G401.6 (cell line): ENCODE results near the gene OR10A7.
A peak's percentile ranks its signal among the peaks of the same experiment; 100 is the strongest.
"Not testable (repeated sequence)": the region's sequence is repeated elsewhere in the genome, so short reads cannot be mapped to it uniquely, and the experiment has no call there.

Experiments
- FAIRE-seq: peaks from 2 replicates; lab custom pipeline; 2012; peaks lifted over from hg19 to GRCh38; lab: Jason Lieb, UNC

OR10A7 gene, protein sequence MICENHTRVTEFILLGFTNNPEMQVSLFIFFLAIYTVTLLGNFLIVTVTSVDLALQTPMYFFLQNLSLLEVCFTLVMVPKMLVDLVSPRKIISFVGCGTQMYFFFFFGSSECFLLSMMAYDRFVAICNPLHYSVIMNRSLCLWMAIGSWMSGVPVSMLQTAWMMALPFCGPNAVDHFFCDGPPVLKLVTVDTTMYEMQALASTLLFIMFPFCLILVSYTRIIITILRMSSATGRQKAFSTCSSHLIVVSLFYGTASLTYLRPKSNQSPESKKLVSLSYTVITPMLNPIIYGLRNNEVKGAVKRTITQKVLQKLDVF

DNA sequence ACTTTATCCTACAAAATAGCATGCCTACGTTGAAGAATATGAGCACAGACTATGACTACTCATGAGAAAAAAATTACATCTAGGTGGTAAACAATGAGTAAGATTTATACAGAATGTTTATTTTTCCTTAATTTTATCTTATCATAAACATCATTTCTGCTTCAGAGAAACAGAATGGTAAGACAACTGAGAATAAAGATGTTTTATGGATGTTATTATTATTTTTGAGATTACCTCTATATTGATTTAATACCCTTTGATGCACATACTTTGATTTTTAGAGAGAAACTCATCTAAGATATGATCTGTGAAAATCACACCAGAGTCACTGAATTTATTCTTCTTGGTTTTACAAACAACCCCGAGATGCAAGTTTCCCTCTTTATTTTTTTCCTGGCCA is at the start of gene OR10A7:
OR10A7 (plus strand) TSS at position 301 of the 400 bp plus-strand sequence; CDS start at position 301, 0 bp downstream.
- no peak for FAIRE-seq

DNA sequence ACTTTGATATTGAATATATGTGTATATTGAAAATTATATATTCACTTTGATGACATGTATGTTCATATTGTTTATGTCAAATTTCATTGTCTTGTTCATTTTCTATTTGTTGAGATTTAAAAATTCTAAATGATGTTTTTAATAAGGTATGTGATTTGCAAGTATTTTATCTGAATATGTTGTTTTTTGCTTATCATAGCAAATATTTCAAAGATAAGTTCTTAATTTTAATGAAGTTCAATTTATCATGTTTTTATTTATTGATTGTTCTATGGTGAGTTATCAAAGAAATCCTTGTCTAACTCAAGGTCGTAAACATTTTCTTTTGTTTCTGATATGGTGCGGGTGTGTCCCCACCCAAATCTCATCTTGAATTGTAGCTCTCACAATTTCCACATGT is 49.4 kb upstream of the OR10A7 start:
- FAIRE-seq: no peak

DNA sequence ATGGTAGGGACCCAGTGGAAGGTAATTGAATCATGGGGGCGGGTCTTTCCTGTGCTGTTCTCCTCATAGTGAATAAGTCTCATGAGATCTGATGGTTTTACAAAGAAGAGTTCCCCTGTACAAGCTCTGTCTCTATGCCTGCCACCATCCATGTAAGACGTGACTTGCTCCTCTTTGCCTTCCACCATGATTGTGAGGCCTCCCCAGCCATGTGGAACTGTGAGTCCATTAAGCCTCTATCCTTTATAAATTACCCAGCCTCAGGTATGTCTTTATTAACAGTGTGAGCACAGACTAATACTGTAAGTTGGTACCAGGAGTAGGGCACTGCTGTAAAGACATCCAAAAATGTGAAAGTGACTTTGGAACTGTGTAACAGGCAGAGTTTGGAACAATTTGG is 49.0 kb upstream of the OR10A7 start:
- not testable (repeated sequence) for FAIRE-seq

DNA sequence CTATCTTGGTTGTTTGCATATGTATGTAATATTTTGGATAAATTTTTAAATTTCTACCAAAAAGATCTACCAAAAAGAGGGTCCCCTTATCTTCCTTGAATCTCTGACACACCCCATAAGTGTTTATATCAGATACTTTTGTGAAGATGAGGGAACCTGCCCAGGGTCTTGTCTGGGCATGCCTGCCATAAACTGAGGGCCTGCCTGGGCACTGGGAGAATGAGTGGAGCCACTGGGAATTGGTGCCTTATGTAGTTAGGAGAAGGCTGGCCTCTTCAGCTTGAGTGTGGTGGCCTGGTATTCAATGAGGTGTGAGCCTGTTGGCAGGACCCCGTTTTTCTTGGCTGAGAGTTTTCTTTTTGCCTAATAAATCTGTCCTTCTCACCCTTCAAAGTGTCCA is 48.1 kb upstream of the OR10A7 start:
- no peak for FAIRE-seq

DNA sequence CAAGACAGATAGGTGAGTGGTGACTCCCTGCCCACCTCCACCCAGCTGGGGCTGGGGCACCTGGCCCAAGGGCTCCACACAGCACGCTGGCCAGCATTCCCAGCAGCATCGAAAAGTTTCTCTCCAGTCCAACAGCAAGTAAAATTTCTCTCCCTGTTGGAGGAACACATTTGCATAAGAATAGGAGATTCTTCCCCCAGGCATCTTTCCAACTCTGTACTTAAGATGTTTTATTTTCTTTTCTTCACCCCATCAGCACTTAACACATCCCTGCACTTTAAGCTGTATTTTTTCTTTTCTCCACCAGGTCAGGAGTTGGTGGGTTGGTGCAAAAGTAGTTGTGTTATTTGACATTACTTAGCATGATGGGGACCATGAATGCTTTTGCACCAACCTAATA is 47.4 kb upstream of the OR10A7 start:
- FAIRE-seq: no peak

- no peak for FAIRE-seq
Observed at GRCh38 chr12:55188573-55188972, 32.3 kb upstream of the OR10A7 start.

DNA sequence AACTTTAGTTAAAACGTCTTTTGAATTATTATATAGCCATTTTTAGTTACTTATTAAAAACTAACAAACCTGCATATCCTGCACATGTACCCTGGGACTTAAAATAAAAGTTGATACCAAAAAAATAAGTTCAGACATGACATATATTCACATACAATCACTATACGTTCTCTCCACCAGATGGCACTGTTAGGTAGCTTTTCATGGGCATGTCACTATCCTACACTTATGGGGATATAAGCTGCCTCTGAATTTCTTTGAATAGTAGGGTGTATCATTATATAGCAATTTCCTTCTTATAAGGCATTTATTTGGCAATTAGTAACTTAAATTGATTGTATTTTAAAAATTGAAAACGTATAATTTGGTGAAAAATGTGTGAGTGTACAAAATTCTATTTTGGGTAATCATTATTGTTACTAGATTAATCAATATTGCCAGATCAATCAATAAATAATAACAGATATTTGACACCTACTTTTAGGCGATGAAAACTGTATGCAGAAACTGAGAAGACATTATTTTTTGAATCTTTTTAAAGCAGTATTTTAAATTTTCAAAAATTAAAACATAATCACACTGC is 31.8 kb upstream of the OR10A7 start:
- peak; percentile 93 for FAIRE-seq

DNA sequence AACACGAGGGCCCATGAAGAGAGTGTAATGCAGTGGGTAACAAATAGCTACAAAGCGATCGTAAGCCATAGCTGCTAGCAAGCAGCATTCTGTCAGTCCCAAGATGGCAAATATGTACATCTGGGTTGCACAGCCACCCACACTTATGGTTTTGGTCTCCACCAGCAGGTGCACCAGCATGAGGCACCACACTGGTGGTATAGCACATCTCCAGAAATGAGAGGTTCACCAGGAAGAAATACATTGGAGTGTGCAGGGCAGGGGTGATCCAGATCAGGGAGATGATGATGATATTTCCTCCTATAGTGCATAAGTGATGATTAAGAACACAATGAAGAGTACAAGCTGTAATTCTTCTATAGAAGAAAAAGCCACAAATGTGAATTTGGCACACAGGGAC is 26.4 kb upstream of the OR10A7 start:
- FAIRE-seq: no peak

GRCh38 chr12:55226523-55226922 is 5.7 kb downstream of the OR10A7 start:
- FAIRE-seq: no peak

DNA sequence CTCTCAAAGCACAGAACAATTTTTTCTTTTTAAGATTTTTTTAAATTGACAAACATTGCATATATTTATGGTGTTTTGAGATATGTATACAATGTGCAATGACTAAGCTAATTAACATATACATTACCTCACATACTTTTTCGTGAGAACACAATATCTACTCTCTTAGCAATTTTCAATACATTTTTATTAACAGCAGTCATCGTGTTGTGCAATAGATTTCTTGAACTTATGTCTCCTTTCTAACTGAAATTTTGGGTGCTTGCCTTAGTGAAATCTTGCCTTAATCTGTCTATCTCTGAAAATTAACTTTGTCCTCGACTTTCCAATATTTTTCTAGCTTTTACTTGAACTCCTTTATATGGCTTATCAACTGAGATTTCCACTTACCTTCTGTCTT is 6.8 kb downstream of the OR10A7 start:
- no peak for FAIRE-seq

DNA sequence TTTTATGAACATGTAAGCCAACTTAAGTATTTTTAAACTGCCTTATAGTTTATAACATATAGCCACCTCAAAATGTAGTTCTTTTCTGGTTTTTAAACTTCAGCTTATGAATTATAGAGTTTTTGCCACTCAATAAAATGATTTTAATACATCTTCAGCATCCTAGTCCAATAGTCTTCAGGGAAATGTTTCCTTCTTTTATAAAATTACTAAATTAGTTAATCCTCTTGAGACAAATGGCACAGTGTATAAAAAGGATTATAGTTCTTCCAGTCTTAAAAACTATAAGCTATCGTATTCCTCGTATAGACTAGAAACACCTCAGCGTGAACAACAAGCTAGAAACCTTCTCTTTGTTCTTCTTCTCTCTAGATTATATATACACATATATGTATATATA is 23.5 kb downstream of the OR10A7 start, which contains the start of gene OR6C74:
OR6C74 (plus strand) TSS at position 301 of the 400 bp plus-strand sequence. CDS start 2,679 bp downstream, outside the sequence.
- FAIRE-seq: no peak

GRCh38 chr12:55246159-55246558 is 25.3 kb downstream of the OR10A7 start:
- no peak for FAIRE-seq

- no peak for FAIRE-seq
Observed at GRCh38 chr12:55250944-55251343, 30.1 kb downstream of the OR10A7 start.

DNA sequence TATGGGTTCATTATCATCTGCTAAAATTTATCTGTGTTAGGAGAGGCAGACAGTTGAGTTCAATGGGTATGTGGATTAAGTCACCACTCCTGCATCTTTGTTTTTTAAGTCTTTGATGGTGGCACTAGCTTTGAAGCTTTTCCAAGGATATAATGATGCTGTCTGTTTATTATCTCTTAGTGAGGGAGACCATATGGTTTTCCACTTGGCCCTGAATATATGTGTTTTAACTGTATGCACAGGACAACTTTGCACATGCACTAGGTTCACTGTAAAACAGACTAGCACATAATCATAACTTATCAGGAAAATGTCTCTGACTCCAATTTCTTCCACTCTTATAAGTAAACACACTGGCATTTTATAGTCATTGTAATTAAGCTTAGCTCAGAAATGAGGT is 32.5 kb downstream of the OR10A7 start:
- FAIRE-seq: no peak

DNA sequence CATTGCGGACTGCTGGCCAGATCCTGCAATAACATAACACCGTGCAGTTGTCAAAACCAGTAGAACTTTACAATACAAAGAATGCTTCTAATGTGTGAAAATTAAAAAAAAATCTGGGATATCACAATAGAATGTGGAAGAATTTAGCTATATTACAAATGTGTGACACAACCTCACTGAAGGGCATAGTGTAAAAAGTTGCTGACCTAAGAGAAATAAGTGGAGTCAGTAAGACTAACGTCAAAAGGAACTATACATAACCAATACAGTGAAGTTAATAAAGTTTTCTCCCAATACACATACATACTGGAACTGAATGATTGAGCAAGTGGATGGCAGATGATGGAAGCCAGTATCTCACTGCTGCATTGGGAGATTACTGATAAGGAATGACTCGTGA is 36.0 kb downstream of the OR10A7 start:
- FAIRE-seq: no peak

- no peak for FAIRE-seq
Observed at GRCh38 chr12:55258303-55258702, 37.5 kb downstream of the OR10A7 start.
